ENCODE measurements around the gene TTBK1.

The TTBK1 gene

GRCh38 chr6:43304882-43305281, 61.6 kb downstream of the TTBK1 start:
- DNase-seq (ENCODE audit: low read depth), result no peak

- DNase-seq (ENCODE audit: low read depth), result no peak
These were observed 62.8 kb downstream of the TTBK1 start for GRCh38 chr6:43306086-43306485.

- DNase-seq (ENCODE audit: low read depth), result no peak
These were observed 64.3 kb downstream of the TTBK1 start for GRCh38 chr6:43307451-43308100.

- peak; percentile 27 for DNase-seq (ENCODE audit: low read depth)
These were observed 65.1 kb downstream of the TTBK1 start, which contains the start of gene CRIP3 for GRCh38 chr6:43308101-43308989. CRIP3 (minus strand) TSS chr6:43308826; CDS start chr6:43308792, 34 bp downstream.

GRCh38 chr6:43308990-43309477, 65.8 kb downstream of the TTBK1 start:
- DNase-seq (ENCODE audit: low read depth), result no peak

- no peak for DNase-seq (ENCODE audit: low read depth)
These were observed 66.9 kb downstream of the TTBK1 start for GRCh38 chr6:43310134-43310533.

- DNase-seq (ENCODE audit: low read depth), result no peak
These were observed 67.3 kb downstream of the TTBK1 start for GRCh38 chr6:43310624-43311023.

- DNase-seq (ENCODE audit: low read depth), result no peak
These were observed 68.4 kb downstream of the TTBK1 start for GRCh38 chr6:43311666-43312065.

GRCh38 chr6:43313813-43314212, 70.5 kb downstream of the TTBK1 start:
- DNase-seq (ENCODE audit: low read depth), result no peak

- DNase-seq (ENCODE audit: low read depth), result no peak
These were observed 74.7 kb downstream of the TTBK1 start for GRCh38 chr6:43318011-43318410.

- DNase-seq (ENCODE audit: low read depth), result no peak
These were observed 82.6 kb downstream of the TTBK1 start for GRCh38 chr6:43325876-43326275.

- DNase-seq (ENCODE audit: low read depth), result no peak
These were observed 85.2 kb downstream of the TTBK1 start for GRCh38 chr6:43328528-43328927.

- DNase-seq (ENCODE audit: low read depth), result no peak
These were observed 88.2 kb downstream of the TTBK1 start for GRCh38 chr6:43331470-43331869.

GRCh38 chr6:43331891-43332290, 88.6 kb downstream of the TTBK1 start:
- DNase-seq (ENCODE audit: low read depth), result no peak

- no peak for DNase-seq (ENCODE audit: low read depth)
These were observed 91.3 kb downstream of the TTBK1 start for GRCh38 chr6:43334466-43335095.

GRCh38 chr6:43335469-43335868, 92.2 kb downstream of the TTBK1 start:
- DNase-seq (ENCODE audit: low read depth), result no peak

GRCh38 chr6:43336382-43336781, 93.1 kb downstream of the TTBK1 start:
- no peak for DNase-seq (ENCODE audit: low read depth)
